Smooth muscle cell of the brain vasculature (primary cell): Measurements from ENCODE around the gene LMTK2.
"Not testable (repeated sequence)": the region's sequence is repeated elsewhere in the genome, so short reads cannot be mapped to it uniquely, and the experiment has no call there.

ENCODE experiments used
- DNase-seq: peaks from one replicate; pipeline ENCODE4 v3.0.0-alpha.2; 2012; ENCODE audit warnings: low read depth, low spot score

Gene LMTK2

DNA sequence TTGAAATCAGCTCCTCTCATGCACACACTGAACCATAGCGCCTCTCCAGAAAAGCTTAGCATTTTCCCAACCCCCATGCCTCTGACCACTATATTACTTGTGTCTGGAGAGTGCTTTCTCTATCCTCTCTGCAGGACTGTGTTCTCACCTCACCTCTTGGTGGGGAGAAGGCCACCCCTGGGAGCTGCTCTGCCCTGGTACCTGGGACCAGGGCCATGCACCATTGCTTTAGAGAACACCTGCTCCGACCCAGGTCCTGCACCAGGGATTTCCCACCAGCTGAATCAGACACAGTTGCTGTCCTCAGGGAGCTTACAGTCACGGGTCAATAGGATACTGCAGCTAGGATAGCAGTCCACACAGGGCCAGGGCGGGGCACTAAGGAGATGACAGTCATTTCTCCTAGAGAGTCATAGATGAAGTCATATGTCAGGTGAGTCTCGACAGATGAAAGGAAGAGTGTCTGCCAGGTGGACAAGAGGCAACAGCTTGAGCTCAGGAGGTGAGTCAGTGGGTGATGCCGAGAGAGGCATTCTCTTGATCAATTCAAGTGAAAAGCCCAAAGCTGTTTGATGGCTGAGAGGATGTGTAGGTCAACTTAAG, 619 bp upstream of the LMTK2 start:
- DNase-seq, result no peak

DNA sequence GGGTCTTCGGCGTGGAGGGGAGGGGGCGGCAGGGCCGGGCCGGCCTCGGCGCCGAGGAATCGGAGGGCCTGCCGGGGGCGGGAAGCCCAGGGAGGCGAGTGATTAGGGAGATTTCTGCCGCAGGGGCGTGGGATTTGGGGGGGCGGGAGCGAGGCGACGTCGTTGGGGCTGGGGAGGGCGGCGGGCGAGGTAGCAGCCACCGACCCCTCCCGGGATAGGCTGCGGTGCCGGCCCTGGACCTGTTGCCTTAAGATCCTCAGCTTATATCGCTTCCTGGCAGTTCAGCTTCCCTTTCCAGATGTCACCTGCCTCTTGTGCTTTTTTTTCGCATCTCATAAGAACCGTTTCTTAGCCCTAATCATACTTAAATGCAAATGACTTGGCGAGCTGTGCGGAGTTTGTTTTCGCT, 655 bp downstream of the LMTK2 start:
- no peak for DNase-seq

DNA sequence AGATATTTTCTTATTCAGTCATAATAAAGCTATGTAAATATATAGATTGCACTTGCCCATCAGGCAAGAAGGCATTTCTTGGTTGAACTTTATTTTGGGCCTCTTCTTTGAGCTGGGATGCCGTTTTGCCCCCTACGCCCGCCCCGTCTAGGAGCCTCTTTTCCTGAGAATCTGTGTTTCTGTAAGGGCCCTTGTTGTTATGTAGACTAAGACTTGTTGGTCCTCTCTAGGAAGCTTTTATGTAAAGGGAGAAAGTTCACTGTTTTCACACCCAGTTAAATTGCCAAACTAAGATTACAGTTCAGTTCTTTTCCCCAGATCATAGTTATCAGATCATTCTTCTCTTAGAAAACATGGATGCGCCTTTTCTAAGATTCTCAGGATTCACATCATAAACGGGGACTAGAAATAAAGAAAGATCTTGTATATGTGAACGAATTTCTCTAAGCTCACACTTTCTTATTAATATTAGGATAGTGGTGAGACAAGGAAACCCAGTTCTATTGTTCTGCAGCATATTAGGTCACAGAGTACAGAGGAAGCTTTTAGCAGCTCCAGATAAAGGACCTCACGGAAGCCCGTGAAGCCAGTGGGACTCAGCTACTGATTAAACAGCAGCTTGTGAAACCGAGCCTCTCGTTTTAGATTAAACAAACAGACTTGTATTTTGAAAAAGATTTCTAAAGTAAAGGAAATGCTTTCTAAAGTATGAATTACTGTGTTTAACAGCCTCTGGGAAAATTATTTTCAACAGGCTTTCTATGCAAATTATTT, 3.8 kb downstream of the LMTK2 start:
- no peak for DNase-seq

DNA sequence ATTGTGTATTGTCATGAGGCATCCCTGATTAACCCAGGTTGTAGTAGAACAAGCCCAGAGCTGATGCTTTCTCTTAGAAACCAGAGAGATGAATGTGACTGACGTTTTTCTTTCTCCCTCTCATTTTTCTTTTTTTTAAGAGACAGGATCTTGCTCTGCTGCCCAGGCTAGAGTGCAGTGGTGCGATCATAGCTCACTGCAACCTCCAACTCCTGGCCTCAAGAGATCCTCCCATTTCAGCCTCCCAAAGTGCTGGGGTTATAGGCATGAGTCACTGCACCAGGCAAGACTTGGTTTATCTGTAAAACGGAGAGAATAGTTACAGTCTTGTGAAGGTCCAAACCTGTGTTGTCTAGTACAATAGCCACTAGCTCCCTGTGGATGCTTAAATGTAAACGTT, 5.4 kb downstream of the LMTK2 start:
- DNase-seq, result no peak

DNA sequence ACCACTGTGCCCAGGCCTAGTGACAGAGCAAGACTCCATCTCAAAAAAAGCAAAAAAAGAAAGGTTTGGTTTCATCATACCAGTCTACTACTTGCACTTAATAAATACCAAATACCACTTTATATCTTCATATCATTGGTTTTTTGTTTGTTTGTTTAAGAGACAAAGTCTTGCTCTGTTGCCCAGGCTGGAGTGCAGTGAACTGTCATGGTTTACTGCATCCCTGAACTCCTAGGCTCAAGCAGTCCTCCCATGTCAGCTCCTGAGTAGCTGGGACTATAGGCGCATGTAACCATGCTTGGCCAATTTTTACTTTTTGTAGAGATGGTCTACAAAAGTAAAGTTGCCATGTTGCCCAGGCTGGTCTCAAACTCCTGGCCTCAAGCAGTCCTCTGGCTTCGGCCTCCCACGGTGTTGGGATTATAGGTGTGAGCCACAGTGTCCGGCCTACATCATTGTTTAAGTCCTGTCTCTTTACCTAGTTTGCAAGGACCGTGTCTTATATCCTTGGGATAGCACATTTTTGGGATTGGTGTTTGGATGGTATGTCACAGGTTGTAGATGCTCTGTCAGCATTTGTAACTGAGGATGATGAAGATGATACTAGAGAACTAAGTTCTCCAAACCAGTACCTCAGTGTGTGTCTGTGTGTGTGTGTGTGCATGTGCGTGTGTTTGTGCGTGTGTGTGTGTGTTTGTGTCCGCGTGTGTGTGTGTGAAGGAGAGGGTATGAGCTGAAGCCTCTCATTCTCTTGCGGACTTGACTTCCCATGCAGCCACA, 9.3 kb downstream of the LMTK2 start:
- no peak for DNase-seq

DNA sequence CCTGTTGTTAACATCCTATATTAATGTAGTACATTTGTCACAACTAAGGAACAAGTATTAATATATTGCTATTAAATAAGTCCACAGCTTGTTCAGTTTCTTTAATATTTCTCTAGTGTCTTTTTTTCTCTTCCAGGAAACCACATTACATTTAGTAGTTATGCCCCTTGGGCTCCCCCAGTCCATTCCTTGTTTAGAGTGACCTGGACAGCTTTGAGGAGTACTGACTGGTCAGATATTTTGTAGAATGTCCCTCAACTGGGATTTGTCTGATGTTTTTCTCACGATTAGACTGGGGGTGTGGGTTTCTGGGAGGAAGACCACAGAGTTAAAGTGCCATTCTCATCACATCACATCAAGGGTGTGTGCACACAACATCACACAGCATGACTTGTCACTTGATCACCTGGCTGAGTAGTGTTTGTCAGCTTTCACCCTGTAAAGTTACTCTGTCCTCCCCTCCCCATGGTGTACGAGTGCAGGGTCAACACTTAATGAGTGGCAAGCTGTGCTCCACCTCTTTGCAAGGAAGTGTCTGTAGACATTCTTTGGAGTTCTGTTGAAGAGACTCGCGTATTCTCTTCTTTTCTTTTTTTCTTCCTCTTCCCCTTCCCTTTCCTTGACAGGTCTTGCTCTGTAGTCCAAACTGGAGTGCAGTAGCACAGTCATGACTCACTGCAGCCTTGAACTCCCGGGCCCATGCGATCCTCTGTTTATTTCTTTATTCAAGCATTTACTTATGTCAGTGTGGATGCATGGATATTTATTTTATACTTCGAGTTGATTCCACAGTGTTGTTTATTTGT, 10.2 kb downstream of the LMTK2 start:
- DNase-seq, result no peak

DNA sequence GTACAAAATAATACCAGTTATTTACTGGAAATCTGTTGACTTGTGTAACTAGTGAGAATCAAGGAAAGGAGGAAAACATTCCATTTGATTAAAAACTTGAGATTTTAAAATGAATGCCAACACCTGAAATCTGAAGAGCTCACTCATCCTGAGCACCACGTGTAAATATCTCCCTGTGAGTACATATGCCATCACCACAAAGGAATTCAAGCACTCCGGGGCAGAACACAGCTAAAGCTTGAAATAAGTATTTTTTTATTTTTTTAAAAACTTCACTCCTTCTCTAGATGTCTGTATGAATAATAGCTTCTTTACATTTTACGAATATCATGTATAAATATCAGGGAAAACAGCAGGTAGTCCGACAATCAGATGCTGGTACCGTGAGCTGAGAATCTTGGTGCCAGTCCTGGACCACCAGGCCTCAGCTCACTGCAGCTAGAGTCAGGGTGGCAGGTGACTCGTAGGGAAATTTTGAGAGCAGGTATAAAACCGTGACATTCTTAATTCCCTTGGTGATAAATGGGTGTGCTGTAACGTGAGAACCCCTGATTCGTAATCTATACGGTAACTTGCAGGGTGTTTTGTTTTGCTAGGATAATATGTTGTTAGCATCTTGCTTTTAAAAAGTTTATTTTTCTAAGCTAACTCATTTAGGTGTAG, 12.7 kb downstream of the LMTK2 start:
- DNase-seq, result no peak

DNA sequence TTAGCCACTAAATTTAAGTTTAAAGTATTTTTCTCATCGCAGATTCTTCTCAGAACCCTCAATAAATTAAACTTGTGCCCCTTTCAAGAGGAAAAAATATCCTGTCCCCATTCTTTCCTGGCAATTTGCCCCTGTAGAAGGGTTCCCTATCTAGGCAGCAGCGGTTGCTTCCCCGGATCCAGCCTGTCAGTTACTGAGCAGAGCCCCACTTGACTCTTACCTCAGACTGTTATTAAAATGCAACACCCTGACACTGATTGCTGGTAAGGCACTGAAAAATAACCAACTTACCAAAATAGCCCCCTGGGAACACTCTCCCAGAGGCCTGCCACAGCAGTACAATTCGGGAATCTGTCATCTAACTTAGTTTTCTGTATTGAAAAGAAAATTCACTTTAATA, 13.9 kb downstream of the LMTK2 start:
- DNase-seq, result no peak

DNA sequence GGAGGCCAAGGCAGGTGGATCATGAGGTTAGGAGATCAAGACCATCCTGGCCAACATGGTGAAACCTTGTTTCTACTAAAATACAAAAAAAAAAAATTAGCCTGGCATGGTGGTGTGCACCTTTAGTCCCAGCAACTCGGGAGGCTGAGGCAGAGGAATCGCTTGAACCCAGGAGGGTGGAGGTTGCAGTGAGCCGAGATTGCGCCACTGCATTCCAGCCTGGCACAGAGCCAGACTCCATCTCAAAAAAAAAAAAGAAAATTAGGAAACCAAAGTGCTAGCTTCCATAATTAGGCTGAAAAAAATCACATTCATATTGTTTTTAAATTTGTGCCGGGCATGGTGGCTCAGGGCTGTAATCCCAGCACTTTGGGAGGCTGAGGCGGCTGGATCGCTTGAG, 14.7 kb downstream of the LMTK2 start:
- not testable (repeated sequence) for DNase-seq

DNA sequence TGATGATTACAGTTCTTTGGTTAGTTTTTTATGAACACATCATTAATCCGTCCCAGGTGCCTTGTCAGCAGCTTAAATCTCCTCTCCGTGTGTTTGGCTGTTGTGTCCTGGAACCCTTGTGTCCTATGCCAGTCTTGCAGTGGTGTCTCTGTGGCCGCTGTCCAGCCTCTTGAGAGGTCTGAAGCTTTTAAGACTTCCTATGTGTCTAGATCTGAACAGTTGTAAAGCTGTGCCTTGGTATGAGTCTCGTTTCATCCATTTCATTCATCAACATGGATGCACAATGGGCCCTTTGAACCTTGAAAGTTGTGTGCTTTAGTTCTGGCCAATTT, 16.7 kb downstream of the LMTK2 start:
- no peak for DNase-seq

DNA sequence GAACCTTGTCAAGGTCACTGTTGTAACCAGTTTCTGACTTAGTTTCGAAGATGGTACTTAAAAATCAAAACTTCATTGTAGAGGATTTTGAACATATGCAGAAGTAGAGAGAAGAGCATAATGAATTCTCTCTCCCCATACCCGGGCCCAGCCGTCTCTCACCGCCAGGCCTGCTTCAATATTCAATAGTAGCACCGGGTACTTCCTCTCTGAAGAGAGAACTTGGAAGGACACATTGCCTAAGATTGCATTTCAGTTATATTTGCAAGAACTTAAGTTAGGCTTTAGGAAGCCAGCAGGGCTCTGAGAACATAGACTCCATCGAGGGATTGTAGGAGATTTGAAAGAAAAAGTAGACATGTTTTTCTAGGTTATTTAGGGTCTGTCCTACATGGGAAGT, 19.1 kb downstream of the LMTK2 start:
- DNase-seq, result no peak

DNA sequence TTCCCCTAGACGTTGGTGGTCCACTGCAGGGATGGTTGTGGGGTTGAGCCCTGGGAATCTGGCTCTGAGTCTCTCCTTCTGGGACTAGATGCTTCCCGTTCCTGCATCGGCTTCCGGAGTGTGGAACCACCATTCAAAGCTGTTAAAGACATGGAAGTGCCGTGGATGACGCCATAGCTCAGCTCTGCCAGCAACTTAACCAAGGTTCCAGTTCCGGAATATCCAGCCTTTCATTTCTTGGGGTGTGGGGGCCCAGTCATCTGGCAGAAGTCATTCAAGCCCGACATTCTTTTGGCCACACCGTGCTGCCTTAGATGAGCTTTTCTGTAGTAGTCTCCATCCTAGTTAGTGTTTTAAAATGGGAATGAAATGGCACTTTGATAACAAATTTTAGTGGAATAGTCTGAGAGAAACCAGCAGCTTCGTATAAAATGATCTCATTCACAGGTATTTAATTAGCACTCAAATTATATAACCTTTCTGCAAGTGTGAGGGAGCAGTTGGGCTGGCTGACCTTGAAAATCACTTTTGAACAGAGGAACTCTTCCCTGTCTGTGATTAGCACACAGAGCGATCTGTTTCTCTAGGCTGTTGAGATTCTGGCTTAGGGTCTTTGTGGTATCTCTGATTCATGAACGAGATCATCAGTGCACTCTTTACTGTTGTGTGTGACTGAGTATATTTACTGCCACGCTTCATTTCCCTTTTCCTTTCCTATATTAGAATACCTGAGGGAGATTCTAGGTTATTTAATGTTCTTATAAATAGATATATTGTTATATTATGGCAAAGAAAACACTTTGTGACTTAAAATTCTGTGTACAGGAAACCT, 19.9 kb downstream of the LMTK2 start:
- no peak for DNase-seq

DNA sequence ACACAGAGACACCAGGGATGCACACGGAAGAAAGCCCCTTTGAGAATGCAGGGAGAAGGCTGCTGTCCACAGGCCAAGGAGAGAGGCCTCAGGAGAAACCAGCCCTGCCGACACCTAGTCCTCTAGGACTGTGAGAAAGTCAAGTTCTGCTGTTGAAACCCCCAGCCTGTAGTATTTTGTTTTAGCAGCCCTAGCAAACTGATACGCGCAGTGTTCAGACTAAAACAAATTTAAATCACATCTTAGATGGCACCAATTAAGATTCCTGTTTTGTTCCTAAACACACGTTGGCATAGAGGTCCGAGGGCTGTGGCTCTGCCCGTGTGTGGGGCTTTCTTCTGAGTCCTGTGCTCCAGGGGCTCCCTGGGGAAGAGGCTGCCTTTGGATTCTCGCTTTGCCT, 21.7 kb downstream of the LMTK2 start:
- DNase-seq, result no peak

DNA sequence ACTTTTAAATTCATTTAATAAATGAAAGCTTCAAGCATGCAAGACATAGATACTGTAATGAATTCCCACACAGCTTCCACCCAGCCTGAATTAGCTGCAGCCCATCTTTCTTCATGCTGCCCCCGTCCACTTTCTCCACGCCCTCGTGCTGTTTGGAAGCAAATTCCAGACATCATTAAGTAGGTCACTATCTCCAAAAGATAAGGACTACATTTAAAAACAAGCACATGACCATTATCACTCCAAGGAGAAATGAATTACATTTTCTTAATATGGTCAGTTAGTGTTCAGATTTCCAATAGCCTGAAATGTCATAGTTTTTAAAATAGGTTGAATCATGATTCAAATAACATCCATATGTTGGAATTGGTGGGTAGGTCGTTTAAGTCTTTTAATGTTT, 24.3 kb downstream of the LMTK2 start:
- DNase-seq, result no peak

DNA sequence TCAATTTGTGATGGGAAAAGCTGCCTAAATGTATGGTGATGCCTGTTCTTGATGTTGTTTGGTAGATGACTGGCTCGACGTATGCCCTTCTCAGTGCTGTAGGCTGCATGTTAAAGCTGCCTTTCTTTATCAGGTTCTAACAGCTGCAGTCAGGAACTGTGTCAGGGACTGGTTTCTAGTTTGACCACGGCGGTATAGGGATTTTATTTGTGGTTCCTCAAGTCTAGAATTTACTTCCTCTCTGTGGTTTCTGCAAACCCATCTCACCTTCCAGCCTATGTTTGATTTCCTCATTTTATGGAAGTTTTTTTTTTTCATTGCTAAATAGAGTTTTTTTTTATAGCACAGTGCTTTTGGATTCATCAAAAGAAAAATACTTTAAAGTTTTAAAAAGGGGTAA, 26.5 kb downstream of the LMTK2 start:
- no peak for DNase-seq

DNA sequence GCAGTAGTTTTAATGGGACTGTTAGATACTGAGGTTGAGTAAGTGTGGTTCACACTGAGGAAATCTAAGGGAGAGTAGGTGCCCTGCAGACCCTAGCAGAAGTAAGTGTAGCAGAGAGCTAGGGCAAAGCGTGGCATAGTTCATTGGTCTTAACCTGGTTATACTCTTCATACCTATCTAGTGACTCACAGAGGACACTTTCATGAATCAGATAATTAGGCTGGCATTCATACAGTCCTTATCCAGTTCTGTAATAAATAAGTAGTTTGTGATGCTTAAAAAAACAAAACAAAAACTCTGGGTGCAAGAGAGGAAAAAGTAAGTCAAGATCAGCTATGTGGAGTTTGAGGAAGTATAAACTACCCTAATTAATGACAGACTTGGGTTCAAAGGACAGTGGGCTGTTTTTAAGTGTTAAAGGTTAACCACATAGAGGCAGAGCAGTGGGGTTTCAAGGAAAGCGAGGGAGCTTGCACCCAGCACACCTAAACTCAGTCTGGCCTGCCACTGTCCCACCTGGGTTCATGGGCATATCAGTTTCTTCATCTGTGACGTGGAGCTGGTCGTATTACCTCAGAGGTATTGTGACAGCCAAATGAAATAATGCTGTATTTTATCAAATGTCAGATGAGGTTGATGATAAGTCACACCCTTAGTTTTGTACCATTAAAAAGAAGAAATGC, 27.1 kb downstream of the LMTK2 start:
- DNase-seq, result no peak

DNA sequence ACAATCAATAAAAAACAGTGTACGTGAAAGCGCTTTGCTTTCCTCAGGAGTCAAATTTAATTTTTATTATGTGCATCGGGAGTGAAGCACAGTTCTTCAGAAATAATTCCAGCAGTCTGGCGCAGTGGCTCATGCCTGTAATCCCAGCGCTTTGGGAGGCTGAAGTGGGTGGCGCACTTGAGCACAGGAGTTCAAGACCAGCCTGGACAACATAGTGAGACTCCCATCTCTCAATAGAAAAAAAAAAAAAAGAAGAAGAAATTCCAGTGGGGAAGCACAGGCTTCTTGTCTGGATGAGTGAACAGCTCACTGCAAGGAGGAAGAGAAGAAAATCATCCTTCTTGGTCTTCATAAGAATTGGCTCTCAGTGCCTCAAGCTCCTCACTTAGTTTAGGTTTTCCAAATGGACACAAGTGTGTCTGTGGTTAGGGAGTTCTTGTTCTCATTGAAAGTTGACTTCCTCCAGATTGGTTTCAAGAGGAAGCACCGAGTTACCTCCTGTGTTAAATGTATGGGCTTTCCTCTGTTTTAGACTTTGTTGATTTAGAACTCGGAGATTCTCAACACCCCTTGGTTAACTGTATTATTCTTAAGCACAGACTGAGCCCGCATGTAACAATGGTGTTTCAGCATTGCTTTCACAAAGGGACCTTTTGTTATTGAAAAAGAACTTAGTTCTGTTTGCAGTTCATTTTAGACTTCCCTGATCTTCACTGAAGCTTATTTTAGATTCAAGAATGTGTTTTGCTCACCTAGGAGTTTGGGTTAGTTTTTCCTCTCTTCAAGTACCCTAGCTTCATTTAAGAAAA, 28.0 kb downstream of the LMTK2 start:
- DNase-seq, result no peak

DNA sequence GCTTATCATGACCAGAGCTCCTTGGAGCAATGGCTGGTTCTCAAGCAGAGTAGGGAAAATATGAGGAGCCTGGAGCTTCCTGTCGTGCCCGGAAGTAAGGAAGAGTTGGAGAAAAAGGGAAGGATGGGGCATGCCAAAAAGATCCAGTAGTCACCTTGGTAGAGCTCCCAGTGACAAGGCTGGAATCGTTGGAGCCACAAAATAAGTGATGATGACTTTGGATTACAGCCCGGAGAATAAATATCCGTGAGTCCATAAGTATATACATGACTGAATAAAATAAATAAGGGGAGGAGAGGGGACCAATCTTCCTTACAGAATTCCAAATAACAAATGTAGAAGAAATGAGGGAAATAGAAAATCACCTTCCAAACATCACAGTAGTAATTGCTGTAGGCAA, 29.3 kb downstream of the LMTK2 start:
- no peak for DNase-seq

DNA sequence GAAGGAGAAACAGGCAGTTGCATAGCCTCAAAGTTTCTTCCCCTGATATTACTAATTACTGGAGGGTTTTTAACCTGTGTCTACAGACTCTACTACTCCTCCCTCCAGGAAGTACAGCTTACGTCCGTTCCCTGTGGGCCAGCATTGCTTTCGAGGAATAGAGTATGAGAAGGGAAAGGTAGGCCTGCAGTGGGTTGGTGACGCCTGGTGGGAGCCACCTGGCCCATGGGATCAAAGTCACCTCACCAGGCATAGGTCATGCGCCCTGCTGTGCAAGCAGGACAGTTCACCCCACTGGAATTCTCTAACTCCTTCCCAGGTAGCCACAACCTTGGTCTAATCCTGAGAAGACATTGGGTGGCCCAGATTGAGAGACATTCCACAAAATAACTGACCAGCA, 29.8 kb downstream of the LMTK2 start:
- DNase-seq, result no peak
